Gastroesophageal sphincter (tissue), 4 donors: Measurements from ENCODE around the gene VPS11. TPM values are rescaled to one million over a fixed set of nuclear protein-coding genes. Genes with fewer than 3 reads are reported as not detected.

ENCODE experiments used
- ATAC-seq: fragments of 150-250 bp; one replicate; pipeline ENCODE4 v1.9.1; 2016; ENCODE audit warnings: mild to moderate bottlenecking, moderate library complexity
- H3K27ac ChIP-seq, 4 donors: fragments of 200-600 bp; sonication (generic) in 3 of 4; 1 replicate in 3 of 4; 2 replicates in 1 of 4; pipeline ENCODE4 v1.5.1; 2016 to 2019
- H3K27me3 ChIP-seq: fragments of 200-600 bp; sonication (generic); one replicate; pipeline ENCODE4 v1.5.1; 2019
- H3K36me3 ChIP-seq, 2 donors: fragments of 200-600 bp; sonication (generic); one replicate each; pipeline ENCODE4 v1.5.1; 2019; ENCODE audit warnings: control low read depth in 1 of 2
- H3K4me1 ChIP-seq, 3 donors: fragments of 200-600 bp; sonication (generic); 1 replicate in 2 of 3; 2 replicates in 1 of 3; pipeline ENCODE4 v1.5.1; 2016 to 2019; ENCODE audit warnings: control low read depth in 2 of 3
- H3K4me3 ChIP-seq, 2 donors: fragments of 200-600 bp; sonication (generic); one replicate each; pipeline ENCODE4 v1.5.1; 2019; ENCODE audit warnings: mild to moderate bottlenecking in 1 of 2, moderate library complexity in 1 of 2
- H3K9me3 ChIP-seq, 3 donors: fragments of 200-600 bp; sonication (generic); one replicate each; pipeline ENCODE4 v1.5.1; 2017 to 2019; ENCODE audit warnings: control low read depth in 2 of 3
- EP300 ChIP-seq: sonication (generic); formaldehyde crosslinking; IDR thresholded peaks from one replicate; pipeline ENCODE4 v1.6.1; 2017; ENCODE audit warnings: antibody characterized with exemption, mild to moderate bottlenecking
- POLR2A ChIP-seq, 2 donors: fragments of 450-650 bp; IDR thresholded peaks; one replicate each; pipeline ENCODE4 v1.6.1; 2017; ENCODE audit warnings: antibody characterized with exemption in 2 of 2, mild to moderate bottlenecking in 2 of 2, moderate library complexity in 1 of 2
- POLR2AphosphoS5 ChIP-seq: sonication (generic); formaldehyde crosslinking; IDR thresholded peaks from one replicate; pipeline ENCODE4 v1.6.1; 2017; ENCODE audit warnings: antibody characterized with exemption
- WGBS, 2 donors: methylation state at CpG; one replicate each; pipeline ENCODE4 v1.1.5; 2018; ENCODE audit warnings: low coverage in 1 of 2; 5-methylcytosine and 5-hydroxymethylcytosine counted together
- total RNA-seq, 4 donors: library from RNA; depleted of rRNA; stranded (reverse); fragments of >200 nt; gene quantifications; one replicate each; pipeline ENCODE4 v1.1.0, GENCODE V29; 2016
- TF ChIP-seq, protein P1 (sequence below), 4 experiments: fragments of 200-600 bp in 2 of 4; fragments of 450-650 bp in 2 of 4; sonication (generic) in 1 of 4; IDR thresholded peaks; one replicate each; pipeline ENCODE4 v1.5.1; 2017 to 2019; ENCODE audit warnings: antibody characterized with exemption in 4 of 4, mild to moderate bottlenecking in 2 of 4, moderate library complexity in 2 of 4

Gene VPS11
- total RNA-seq, 4 donors from 2014 or later, result 23.9 to 45.6 (median 35.8) TPM

DNA sequence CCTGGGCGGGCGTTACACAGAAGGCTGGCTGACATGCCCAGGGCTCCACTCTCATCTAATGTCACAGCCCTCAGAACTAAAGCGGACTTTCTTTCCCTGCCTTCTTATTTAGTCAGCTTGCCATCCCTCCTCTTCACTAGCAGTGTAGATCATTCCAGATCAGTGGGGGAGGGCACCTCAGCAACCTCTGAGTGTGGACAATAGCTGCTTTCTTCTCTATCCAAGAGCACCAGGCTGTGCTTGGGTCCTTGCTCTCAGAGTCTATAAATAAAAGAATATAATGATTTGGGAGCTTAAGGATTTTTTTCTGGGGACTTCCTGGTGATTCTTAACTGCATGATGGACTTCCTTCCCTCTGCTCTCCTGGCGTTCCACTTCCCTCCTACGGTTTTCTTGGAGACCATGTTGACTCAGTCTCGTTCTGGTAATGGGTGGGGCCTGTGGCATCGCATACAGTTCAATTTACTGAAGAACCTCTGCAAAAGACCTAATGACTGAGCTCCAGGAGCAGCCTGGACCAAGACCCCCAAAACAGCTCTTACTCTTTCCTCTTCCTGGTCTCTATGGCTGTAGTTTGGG is 14.2 kb downstream of the VPS11 start:
- no peak overlapping the region for H3K27ac ChIP-seq
- peaks cover 0 to 64% of the 10 kb centered on the region in 2 donors for H3K36me3 ChIP-seq
- H3K4me3 ChIP-seq, result no peak overlapping the region
- WGBS, 2 donors, result 40 to 55% methylated on average over 1 to 7 of the region's 7 CpGs
- ATAC-seq, result no peak
- H3K9me3 ChIP-seq, result no peaks in the 10 kb centered on the region
- no peaks in the 10 kb centered on the region for H3K27me3 ChIP-seq
- peaks cover 0 to 19% (median 9%) of the 10 kb centered on the region in 3 donors for H3K4me1 ChIP-seq
- no peak for TF ChIP-seq POLR2A (IDR thresholded peaks at IDR 0.05)
- TF ChIP-seq POLR2AphosphoS5, result no peak
- TF ChIP-seq EP300, result no peak
- TF ChIP-seq, protein P1, sequence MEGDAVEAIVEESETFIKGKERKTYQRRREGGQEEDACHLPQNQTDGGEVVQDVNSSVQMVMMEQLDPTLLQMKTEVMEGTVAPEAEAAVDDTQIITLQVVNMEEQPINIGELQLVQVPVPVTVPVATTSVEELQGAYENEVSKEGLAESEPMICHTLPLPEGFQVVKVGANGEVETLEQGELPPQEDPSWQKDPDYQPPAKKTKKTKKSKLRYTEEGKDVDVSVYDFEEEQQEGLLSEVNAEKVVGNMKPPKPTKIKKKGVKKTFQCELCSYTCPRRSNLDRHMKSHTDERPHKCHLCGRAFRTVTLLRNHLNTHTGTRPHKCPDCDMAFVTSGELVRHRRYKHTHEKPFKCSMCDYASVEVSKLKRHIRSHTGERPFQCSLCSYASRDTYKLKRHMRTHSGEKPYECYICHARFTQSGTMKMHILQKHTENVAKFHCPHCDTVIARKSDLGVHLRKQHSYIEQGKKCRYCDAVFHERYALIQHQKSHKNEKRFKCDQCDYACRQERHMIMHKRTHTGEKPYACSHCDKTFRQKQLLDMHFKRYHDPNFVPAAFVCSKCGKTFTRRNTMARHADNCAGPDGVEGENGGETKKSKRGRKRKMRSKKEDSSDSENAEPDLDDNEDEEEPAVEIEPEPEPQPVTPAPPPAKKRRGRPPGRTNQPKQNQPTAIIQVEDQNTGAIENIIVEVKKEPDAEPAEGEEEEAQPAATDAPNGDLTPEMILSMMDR (IDR thresholded peaks at IDR 0.05), result no peak

- 1 to 3% methylated on average over 5 to 25 of the region's 45 CpGs for WGBS, 2 donors
- Histone ChIP-seq H3K4me1 (peaks cover 0 to 19% (median 9%) of the 10 kb centered on the region in 3 donors), H3K27me3 (no peaks in the 10 kb centered on the region), H3K4me3 (peak within 1 kb of the TSS; percentile 76 to 96), H3K9me3 (no peaks in the 10 kb centered on the region), H3K36me3 (peaks cover 0 to 33% of the 10 kb centered on the region in 2 donors), H3K27ac (peak within 1 kb of the TSS; percentile 88 to 95 (median 94))
- ATAC-seq, result peak; percentile 98
- TF ChIP-seq POLR2AphosphoS5 (peak; percentile 86), POLR2A (IDR thresholded peaks at IDR 0.05) (peak in 1 of 2 donors; percentile 13), EP300 (no peak)
- TF ChIP-seq, protein P1 (IDR thresholded peaks at IDR 0.05), result no peak
Observed at GRCh38 chr11:119084663-119085436, 17.2 kb downstream of the VPS11 start, which contains the start of gene HMBS. TSS of gene HMBS (plus strand) at chr11:119084881. CDS start at chr11:119085034, 153 bp downstream.

DNA sequence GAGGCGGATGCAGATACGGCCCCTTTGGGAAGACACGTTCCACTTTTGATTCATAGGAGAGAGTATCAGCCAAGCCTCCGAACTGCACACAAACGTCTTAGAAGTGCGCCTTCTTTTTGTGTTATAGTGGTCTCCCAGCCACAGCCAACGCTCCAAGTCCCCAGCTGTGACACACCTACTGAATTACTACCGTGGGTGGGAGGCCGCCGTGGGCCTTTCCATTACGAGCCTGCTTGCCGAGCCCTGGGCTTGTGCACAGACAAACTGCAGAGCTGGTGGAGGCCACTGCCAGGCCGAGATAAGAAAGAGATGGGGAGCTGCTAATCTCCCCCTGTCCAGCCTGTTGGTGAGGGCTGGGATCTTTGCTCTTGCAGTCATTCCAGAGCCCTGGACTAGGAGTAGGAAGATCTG is 17.8 kb downstream of the VPS11 start:
- no peaks in the 10 kb centered on the region for H3K9me3 ChIP-seq
- peak overlapping the region; percentile 88 to 95 (median 94) for H3K27ac ChIP-seq
- no peak for ATAC-seq
- peaks cover 0 to 19% (median 9%) of the 10 kb centered on the region in 3 donors for H3K4me1 ChIP-seq
- no peaks in the 10 kb centered on the region for H3K27me3 ChIP-seq
- peak overlapping the region; percentile 76 to 96 for H3K4me3 ChIP-seq
- TF ChIP-seq POLR2A (IDR thresholded peaks at IDR 0.05) (no peak), POLR2AphosphoS5 (no peak), EP300 (no peak)
- TF ChIP-seq, protein P1 (IDR thresholded peaks at IDR 0.05), result no peak
- no CpG with 5 or more reads among the region's 13 CpGs for WGBS, 2 donors
- H3K36me3 ChIP-seq, result peaks cover 0 to 30% of the 10 kb centered on the region in 2 donors

DNA sequence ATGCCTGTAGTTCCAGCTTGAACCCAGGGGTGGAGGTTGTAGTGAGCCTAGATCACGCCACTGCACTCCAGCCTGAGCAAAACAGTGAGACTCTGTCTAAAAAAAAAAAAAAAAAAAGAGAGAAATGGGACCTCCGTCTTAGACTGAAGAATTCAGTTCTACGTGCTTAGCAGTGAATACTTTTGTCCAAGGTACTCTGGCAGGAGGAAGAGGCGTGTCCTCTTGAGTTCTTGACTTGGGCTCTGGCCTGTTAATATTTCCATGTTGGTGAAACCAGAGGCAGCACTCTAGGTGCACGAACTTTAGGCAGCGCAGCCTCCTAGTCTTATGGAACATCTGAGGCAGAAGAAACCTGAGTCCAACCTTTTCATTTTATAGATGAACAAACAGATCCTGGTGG is 19.5 kb downstream of the VPS11 start:
- Histone ChIP-seq H3K27me3 (no peaks in the 10 kb centered on the region), H3K4me3 (no peak overlapping the region), H3K4me1 (peaks cover 0 to 22% (median 9%) of the 10 kb centered on the region in 3 donors), H3K9me3 (no peaks in the 10 kb centered on the region), H3K36me3 (peaks cover 0 to 14% of the 10 kb centered on the region in 2 donors), H3K27ac (no peak overlapping the region)
- TF ChIP-seq EP300 (no peak), POLR2A (IDR thresholded peaks at IDR 0.05) (no peak), POLR2AphosphoS5 (no peak)
- TF ChIP-seq, protein P1 (IDR thresholded peaks at IDR 0.05), result no peak
- WGBS, 2 donors, result 81 to 94% methylated on average over 3 to 4 of the region's 6 CpGs
- ATAC-seq, result no peak
